ENCODE results near the gene ASIC2.

The ASIC2 gene

GRCh38 chr17:33079201-33079600, 213.9 kb downstream of the ASIC2 start:
- Histone ChIP-seq H3K4me2 (ENCODE audit: low read depth, low read length, poor library complexity, severe bottlenecking) (no peak overlapping the region), H3K4me3 (ENCODE audit: insufficient read depth, low read length, poor library complexity, severe bottlenecking) (no peak overlapping the region), H3K27ac (ENCODE audit: low read depth, low read length) (no peak overlapping the region), H2AFZ (ENCODE audit: low read depth, low read length, severe bottlenecking) (no peak overlapping the region), H3K27me3 (ENCODE audit: low read length) (no peaks in the 10 kb centered on the region), H3K36me3 (ENCODE audit: low read length) (no peaks in the 10 kb centered on the region), H3K9ac (ENCODE audit: low read length) (no peak overlapping the region), H3K79me2 (ENCODE audit: insufficient read depth, low read length) (no peaks in the 10 kb centered on the region), H3K9me3 (ENCODE audit: insufficient read depth, low read length) (no peaks in the 10 kb centered on the region), H3K9me2 (replicated peaks; ENCODE audit: insufficient read depth, low read length) (no peaks in the 10 kb centered on the region), H4K20me1 (ENCODE audit: low read depth, low read length) (no peaks in the 10 kb centered on the region), H3F3A (ENCODE audit: insufficient read depth) (no peaks in the 10 kb centered on the region)
- TF ChIP-seq EZH2phosphoT487 (conservative IDR thresholded peaks at IDR 0.05; ENCODE audit: low read length) (no peak), CTCF (IDR thresholded peaks at IDR 0.05; ENCODE audit: insufficient read depth, low read length, poor library complexity, severe bottlenecking) (no peak)

DNA sequence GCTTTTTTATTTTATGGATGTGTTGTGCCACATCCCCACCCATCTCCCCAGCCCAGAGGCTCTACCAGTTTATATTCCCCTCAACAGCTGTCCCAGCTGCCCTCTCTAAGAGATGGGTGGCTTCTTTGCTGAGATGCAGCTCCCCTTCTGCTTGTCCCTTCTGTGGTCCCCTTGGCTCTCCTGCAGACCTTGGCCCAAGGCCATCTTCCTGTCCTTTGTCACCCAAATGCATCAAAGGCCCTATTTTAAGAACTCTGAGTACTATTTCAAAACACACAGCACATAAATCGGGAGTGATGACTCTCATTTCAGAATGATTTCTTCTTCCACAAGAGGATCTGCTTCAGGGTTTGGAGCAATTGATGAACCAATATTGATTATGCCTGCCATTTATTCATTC, 216.1 kb downstream of the ASIC2 start:
- H3K36me3 ChIP-seq (ENCODE audit: low read length), result no peaks in the 10 kb centered on the region
- no peaks in the 10 kb centered on the region for H3K9me3 ChIP-seq (ENCODE audit: insufficient read depth, low read length)
- TF ChIP-seq CTCF (IDR thresholded peaks at IDR 0.05; ENCODE audit: insufficient read depth, low read length, poor library complexity, severe bottlenecking) (no peak), EZH2phosphoT487 (conservative IDR thresholded peaks at IDR 0.05; ENCODE audit: low read length) (no peak)
- no peak overlapping the region for H3K27ac ChIP-seq (ENCODE audit: low read depth, low read length)
- H4K20me1 ChIP-seq (ENCODE audit: low read depth, low read length), result no peaks in the 10 kb centered on the region
- no peak overlapping the region for H3K9ac ChIP-seq (ENCODE audit: low read length)
- no peaks in the 10 kb centered on the region for H3K9me2 ChIP-seq (replicated peaks; ENCODE audit: insufficient read depth, low read length)
- no peak overlapping the region for H2AFZ ChIP-seq (ENCODE audit: low read depth, low read length, severe bottlenecking)
- H3K27me3 ChIP-seq (ENCODE audit: low read length), result no peaks in the 10 kb centered on the region
- no peaks in the 10 kb centered on the region for H3K79me2 ChIP-seq (ENCODE audit: insufficient read depth, low read length)
- no peak overlapping the region for H3K4me2 ChIP-seq (ENCODE audit: low read depth, low read length, poor library complexity, severe bottlenecking)
- no peak overlapping the region for H3K4me3 ChIP-seq (ENCODE audit: insufficient read depth, low read length, poor library complexity, severe bottlenecking)
- no peaks in the 10 kb centered on the region for H3F3A ChIP-seq (ENCODE audit: insufficient read depth)

DNA sequence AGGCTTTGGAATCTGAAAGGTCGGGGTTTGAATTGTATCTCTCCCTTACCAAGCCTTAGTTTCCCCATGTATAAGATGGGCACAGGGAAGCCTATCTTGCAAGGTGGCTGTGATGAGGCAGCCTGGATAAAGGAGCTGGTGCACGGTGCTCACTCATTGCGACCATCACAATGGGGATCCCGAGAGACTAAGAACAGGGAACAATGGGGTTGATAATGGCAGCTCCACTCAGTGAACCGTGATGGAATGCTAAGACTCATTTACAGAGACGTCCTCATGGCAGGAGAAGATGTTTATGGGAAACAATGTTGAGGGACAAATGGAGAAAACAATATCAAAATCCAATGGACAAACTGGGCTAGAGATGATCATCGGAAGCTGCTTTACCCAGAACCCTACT, 219.7 kb downstream of the ASIC2 start:
- Histone ChIP-seq H3K27me3 (ENCODE audit: low read length) (no peaks in the 10 kb centered on the region), H3K9me3 (ENCODE audit: insufficient read depth, low read length) (no peaks in the 10 kb centered on the region), H3K4me3 (ENCODE audit: insufficient read depth, low read length, poor library complexity, severe bottlenecking) (no peak overlapping the region), H2AFZ (ENCODE audit: low read depth, low read length, severe bottlenecking) (no peak overlapping the region), H3K79me2 (ENCODE audit: insufficient read depth, low read length) (no peaks in the 10 kb centered on the region), H3F3A (ENCODE audit: insufficient read depth) (no peaks in the 10 kb centered on the region), H4K20me1 (ENCODE audit: low read depth, low read length) (no peaks in the 10 kb centered on the region), H3K9me2 (replicated peaks; ENCODE audit: insufficient read depth, low read length) (no peaks in the 10 kb centered on the region), H3K9ac (ENCODE audit: low read length) (no peak overlapping the region), H3K27ac (ENCODE audit: low read depth, low read length) (no peak overlapping the region), H3K36me3 (ENCODE audit: low read length) (no peaks in the 10 kb centered on the region), H3K4me2 (ENCODE audit: low read depth, low read length, poor library complexity, severe bottlenecking) (no peak overlapping the region)
- TF ChIP-seq CTCF (IDR thresholded peaks at IDR 0.05; ENCODE audit: insufficient read depth, low read length, poor library complexity, severe bottlenecking) (no peak), EZH2phosphoT487 (conservative IDR thresholded peaks at IDR 0.05; ENCODE audit: low read length) (no peak)

Data from SU-DHL-6 (cell line).